ENCODE measurements around the gene VWC2L.

The VWC2L gene

GRCh38 chr2:214492152-214492551 is 81.3 kb downstream of the VWC2L start:
- no peaks in the 10 kb centered on the region for H3K36me3 Mint-ChIP-seq
- H3K27me3 Mint-ChIP-seq: no peaks in the 10 kb centered on the region
- no peaks in the 10 kb centered on the region for H3K4me1 Mint-ChIP-seq
- H3K4me3 Mint-ChIP-seq: no peak overlapping the region
- H3K27ac Mint-ChIP-seq: no peak overlapping the region
- ATAC-seq: no peak
- peaks cover 3% of the 10 kb centered on the region for H3K9me3 Mint-ChIP-seq

- Mint-ChIP-seq H3K4me3 (no peak overlapping the region), H3K4me1 (no peaks in the 10 kb centered on the region), H3K27ac (no peak overlapping the region), H3K27me3 (no peaks in the 10 kb centered on the region), H3K9me3 (peaks cover 3% of the 10 kb centered on the region), H3K36me3 (no peaks in the 10 kb centered on the region)
- no peak for ATAC-seq
Observed at GRCh38 chr2:214492608-214493007, 81.8 kb downstream of the VWC2L start.

GRCh38 chr2:214497489-214497888 is 86.6 kb downstream of the VWC2L start:
- Mint-ChIP-seq H3K27ac (no peak overlapping the region), H3K9me3 (no peaks in the 10 kb centered on the region), H3K36me3 (no peaks in the 10 kb centered on the region), H3K27me3 (no peaks in the 10 kb centered on the region), H3K4me3 (no peak overlapping the region), H3K4me1 (no peaks in the 10 kb centered on the region)
- no peak for ATAC-seq

- no peaks in the 10 kb centered on the region for H3K27me3 Mint-ChIP-seq
- H3K9me3 Mint-ChIP-seq: no peaks in the 10 kb centered on the region
- no peaks in the 10 kb centered on the region for H3K4me1 Mint-ChIP-seq
- H3K27ac Mint-ChIP-seq: no peak overlapping the region
- no peaks in the 10 kb centered on the region for H3K36me3 Mint-ChIP-seq
- ATAC-seq: no peak
- H3K4me3 Mint-ChIP-seq: no peak overlapping the region
Observed at GRCh38 chr2:214503568-214503967, 92.7 kb downstream of the VWC2L start.

- no peak overlapping the region for H3K4me3 Mint-ChIP-seq
Observed at GRCh38 chr2:214504599-214505376, 93.9 kb downstream of the VWC2L start.

GRCh38 chr2:214507032-214507431 is 96.2 kb downstream of the VWC2L start:
- Mint-ChIP-seq H3K4me3 (no peak overlapping the region), H3K27me3 (no peaks in the 10 kb centered on the region), H3K4me1 (no peaks in the 10 kb centered on the region), H3K9me3 (no peaks in the 10 kb centered on the region), H3K36me3 (no peaks in the 10 kb centered on the region), H3K27ac (no peak overlapping the region)
- ATAC-seq: no peak

More at GRCh38 chr2:214504599-214505376, 93.9 kb downstream of the VWC2L start:
- H3K27ac Mint-ChIP-seq: no peak overlapping the region
- no peaks in the 10 kb centered on the region for H3K36me3 Mint-ChIP-seq
- H3K27me3 Mint-ChIP-seq: no peaks in the 10 kb centered on the region
- no peak for ATAC-seq
- no peaks in the 10 kb centered on the region for H3K4me1 Mint-ChIP-seq
- no peaks in the 10 kb centered on the region for H3K9me3 Mint-ChIP-seq

GRCh38 chr2:214514704-214515103 is 103.8 kb downstream of the VWC2L start:
- Mint-ChIP-seq H3K9me3 (no peaks in the 10 kb centered on the region), H3K36me3 (no peaks in the 10 kb centered on the region), H3K27ac (no peak overlapping the region), H3K4me1 (no peaks in the 10 kb centered on the region), H3K27me3 (peaks cover 6% of the 10 kb centered on the region), H3K4me3 (no peak overlapping the region)
- ATAC-seq: no peak

GRCh38 chr2:214515111-214515510 is 104.3 kb downstream of the VWC2L start:
- Mint-ChIP-seq H3K4me1 (no peaks in the 10 kb centered on the region), H3K9me3 (no peaks in the 10 kb centered on the region), H3K4me3 (no peak overlapping the region), H3K27me3 (peaks cover 6% of the 10 kb centered on the region), H3K27ac (no peak overlapping the region), H3K36me3 (no peaks in the 10 kb centered on the region)
- ATAC-seq: no peak

- H3K27me3 Mint-ChIP-seq: peaks cover 6% of the 10 kb centered on the region
- no peak for ATAC-seq
- H3K4me1 Mint-ChIP-seq: no peaks in the 10 kb centered on the region
- H3K36me3 Mint-ChIP-seq: no peaks in the 10 kb centered on the region
- no peaks in the 10 kb centered on the region for H3K9me3 Mint-ChIP-seq
- no peak overlapping the region for H3K4me3 Mint-ChIP-seq
- H3K27ac Mint-ChIP-seq: no peak overlapping the region
Observed at GRCh38 chr2:214519258-214519818, 108.5 kb downstream of the VWC2L start.

GRCh38 chr2:214529021-214529420 is 118.2 kb downstream of the VWC2L start:
- no peak overlapping the region for H3K27ac Mint-ChIP-seq
- H3K9me3 Mint-ChIP-seq: peaks cover 6% of the 10 kb centered on the region
- H3K27me3 Mint-ChIP-seq: no peaks in the 10 kb centered on the region
- no peak for ATAC-seq
- no peaks in the 10 kb centered on the region for H3K36me3 Mint-ChIP-seq
- H3K4me3 Mint-ChIP-seq: no peak overlapping the region
- no peaks in the 10 kb centered on the region for H3K4me1 Mint-ChIP-seq

GRCh38 chr2:214529514-214529913 is 118.7 kb downstream of the VWC2L start:
- Mint-ChIP-seq H3K27me3 (no peaks in the 10 kb centered on the region), H3K4me1 (no peaks in the 10 kb centered on the region), H3K4me3 (no peak overlapping the region), H3K27ac (no peak overlapping the region), H3K9me3 (peaks cover 6% of the 10 kb centered on the region), H3K36me3 (no peaks in the 10 kb centered on the region)
- no peak for ATAC-seq

GRCh38 chr2:214533541-214533940 is 122.7 kb downstream of the VWC2L start:
- H3K4me1 Mint-ChIP-seq: no peaks in the 10 kb centered on the region
- H3K4me3 Mint-ChIP-seq: no peak overlapping the region
- H3K27ac Mint-ChIP-seq: no peak overlapping the region
- H3K27me3 Mint-ChIP-seq: no peaks in the 10 kb centered on the region
- no peaks in the 10 kb centered on the region for H3K36me3 Mint-ChIP-seq
- ATAC-seq: no peak
- H3K9me3 Mint-ChIP-seq: no peaks in the 10 kb centered on the region

- Mint-ChIP-seq H3K4me3 (no peak overlapping the region), H3K27ac (no peak overlapping the region), H3K27me3 (no peaks in the 10 kb centered on the region), H3K9me3 (no peaks in the 10 kb centered on the region), H3K4me1 (no peaks in the 10 kb centered on the region), H3K36me3 (no peaks in the 10 kb centered on the region)
- ATAC-seq: no peak
Observed at GRCh38 chr2:214536625-214537024, 125.8 kb downstream of the VWC2L start.

GRCh38 chr2:214537929-214538328 is 127.1 kb downstream of the VWC2L start:
- H3K4me1 Mint-ChIP-seq: no peaks in the 10 kb centered on the region
- H3K27me3 Mint-ChIP-seq: no peaks in the 10 kb centered on the region
- H3K36me3 Mint-ChIP-seq: no peaks in the 10 kb centered on the region
- H3K27ac Mint-ChIP-seq: no peak overlapping the region
- no peaks in the 10 kb centered on the region for H3K9me3 Mint-ChIP-seq
- no peak overlapping the region for H3K4me3 Mint-ChIP-seq
- ATAC-seq: no peak

GRCh38 chr2:214542295-214542694 is 131.4 kb downstream of the VWC2L start:
- no peak overlapping the region for H3K4me3 Mint-ChIP-seq
- no peaks in the 10 kb centered on the region for H3K36me3 Mint-ChIP-seq
- ATAC-seq: no peak
- H3K9me3 Mint-ChIP-seq: no peaks in the 10 kb centered on the region
- no peaks in the 10 kb centered on the region for H3K4me1 Mint-ChIP-seq
- H3K27ac Mint-ChIP-seq: no peak overlapping the region
- H3K27me3 Mint-ChIP-seq: no peaks in the 10 kb centered on the region

GRCh38 chr2:214542866-214543265 is 132.0 kb downstream of the VWC2L start:
- H3K9me3 Mint-ChIP-seq: no peaks in the 10 kb centered on the region
- H3K4me3 Mint-ChIP-seq: no peak overlapping the region
- no peaks in the 10 kb centered on the region for H3K27me3 Mint-ChIP-seq
- H3K27ac Mint-ChIP-seq: no peak overlapping the region
- no peaks in the 10 kb centered on the region for H3K36me3 Mint-ChIP-seq
- H3K4me1 Mint-ChIP-seq: no peaks in the 10 kb centered on the region
- ATAC-seq: no peak
